Measurements from ENCODE around the gene PPL. TPM values are rescaled to one million over a fixed set of nuclear protein-coding genes. Genes with fewer than 3 reads are reported as not detected.
"Not testable (repeated sequence)": the region's sequence is repeated elsewhere in the genome, so short reads cannot be mapped to it uniquely, and the experiment has no call there.

PPL gene
- total RNA-seq, 2 donors from 2014 or later = not detected

GRCh38 chr16:4935241-4935855 lies 1.6 kb downstream of the PPL start:
- DNase-seq (no peak), ATAC-seq (no peak)
- Mint-ChIP-seq H3K4me1 (peaks cover 9% of the 10 kb centered on the region), H3K36me3 (ENCODE audit: low read depth) (no peaks in the 10 kb centered on the region), H3K27ac (no peak overlapping the region), H3K4me3 (peak overlapping the region; percentile 71), H3K27me3 (peaks cover 57% of the 10 kb centered on the region)
- H3K9me3 ChIP-seq (ENCODE audit: control insufficient read depth, low read length, poor library complexity, severe bottlenecking) = no peaks in the 10 kb centered on the region

- ATAC-seq (no peak), DNase-seq (no peak)
- Mint-ChIP-seq H3K27ac (no peak overlapping the region), H3K4me1 (peaks cover 9% of the 10 kb centered on the region), H3K27me3 (peaks cover 59% of the 10 kb centered on the region), H3K4me3 (no peak overlapping the region), H3K36me3 (ENCODE audit: low read depth) (no peaks in the 10 kb centered on the region)
- H3K9me3 ChIP-seq (ENCODE audit: control insufficient read depth, low read length, poor library complexity, severe bottlenecking) = no peaks in the 10 kb centered on the region
These were observed 2.4 kb downstream of the PPL start for GRCh38 chr16:4934591-4934990.

- H3K4me1 Mint-ChIP-seq = peaks cover 9% of the 10 kb centered on the region
These were observed 3.0 kb downstream of the PPL start for GRCh38 chr16:4933871-4934395.

GRCh38 chr16:4933433-4933832 lies 3.5 kb downstream of the PPL start:
- Mint-ChIP-seq H3K27ac (no peak overlapping the region), H3K27me3 (peaks cover 54% of the 10 kb centered on the region), H3K36me3 (ENCODE audit: low read depth) (peaks cover 2% of the 10 kb centered on the region), H3K4me1 (peaks cover 9% of the 10 kb centered on the region), H3K4me3 (no peak overlapping the region)
- ATAC-seq (no peak), DNase-seq (no peak)
- no peaks in the 10 kb centered on the region for H3K9me3 ChIP-seq (ENCODE audit: control insufficient read depth, low read length, poor library complexity, severe bottlenecking)

More at GRCh38 chr16:4933871-4934395, 3.0 kb downstream of the PPL start:
- ATAC-seq (no peak), DNase-seq (no peak)
- H3K27ac Mint-ChIP-seq = no peak overlapping the region
- peaks cover 59% of the 10 kb centered on the region for H3K27me3 Mint-ChIP-seq
- peaks cover 2% of the 10 kb centered on the region for H3K36me3 Mint-ChIP-seq (ENCODE audit: low read depth)
- no peaks in the 10 kb centered on the region for H3K9me3 ChIP-seq (ENCODE audit: control insufficient read depth, low read length, poor library complexity, severe bottlenecking)
- no peak overlapping the region for H3K4me3 Mint-ChIP-seq

- DNase-seq = no peak
- ATAC-seq = no peak
- Mint-ChIP-seq H3K27me3 (peaks cover 39% of the 10 kb centered on the region), H3K4me3 (no peak overlapping the region), H3K27ac (no peak overlapping the region), H3K4me1 (peaks cover under 1% of the 10 kb centered on the region), H3K36me3 (ENCODE audit: low read depth) (peaks cover 2% of the 10 kb centered on the region)
- no peaks in the 10 kb centered on the region for H3K9me3 ChIP-seq (ENCODE audit: control insufficient read depth, low read length, poor library complexity, severe bottlenecking)
These were observed 5.6 kb downstream of the PPL start for GRCh38 chr16:4931381-4931780.

GRCh38 chr16:4929619-4930018 lies 7.3 kb downstream of the PPL start:
- H3K27ac Mint-ChIP-seq; H3K9me3 ChIP-seq (ENCODE audit: control insufficient read depth, low read length, poor library complexity, severe bottlenecking); H3K36me3 Mint-ChIP-seq (ENCODE audit: low read depth); H3K4me1 Mint-ChIP-seq; H3K4me3 Mint-ChIP-seq; ATAC-seq; DNase-seq: not testable (repeated sequence)
- peaks cover 31% of the 10 kb centered on the region for H3K27me3 Mint-ChIP-seq

GRCh38 chr16:4928227-4928626 lies 8.7 kb downstream of the PPL start:
- H3K4me1 Mint-ChIP-seq = no peaks in the 10 kb centered on the region
- peaks cover 2% of the 10 kb centered on the region for H3K36me3 Mint-ChIP-seq (ENCODE audit: low read depth)
- no peak for ATAC-seq
- no peak overlapping the region for H3K27ac Mint-ChIP-seq
- peaks cover 24% of the 10 kb centered on the region for H3K27me3 Mint-ChIP-seq
- no peak for DNase-seq
- H3K4me3 Mint-ChIP-seq = no peak overlapping the region
- no peaks in the 10 kb centered on the region for H3K9me3 ChIP-seq (ENCODE audit: control insufficient read depth, low read length, poor library complexity, severe bottlenecking)

GRCh38 chr16:4927661-4928060 lies 9.3 kb downstream of the PPL start:
- DNase-seq (no peak), ATAC-seq (no peak)
- Mint-ChIP-seq H3K27ac (no peak overlapping the region), H3K4me3 (no peak overlapping the region), H3K4me1 (peaks cover 2% of the 10 kb centered on the region), H3K36me3 (ENCODE audit: low read depth) (peaks cover 2% of the 10 kb centered on the region), H3K27me3 (peaks cover 29% of the 10 kb centered on the region)
- H3K9me3 ChIP-seq (ENCODE audit: control insufficient read depth, low read length, poor library complexity, severe bottlenecking) = no peaks in the 10 kb centered on the region

- no peaks in the 10 kb centered on the region for H3K9me3 ChIP-seq (ENCODE audit: control insufficient read depth, low read length, poor library complexity, severe bottlenecking)
- Mint-ChIP-seq H3K27me3 (peaks cover 37% of the 10 kb centered on the region), H3K4me3 (no peak overlapping the region), H3K27ac (no peak overlapping the region), H3K36me3 (ENCODE audit: low read depth) (peaks cover 2% of the 10 kb centered on the region), H3K4me1 (peaks cover 2% of the 10 kb centered on the region)
- DNase-seq (no peak), ATAC-seq (no peak)
These were observed 10.0 kb downstream of the PPL start for GRCh38 chr16:4926928-4927327.

- H3K27me3 Mint-ChIP-seq = peaks cover 33% of the 10 kb centered on the region
- no peak for DNase-seq
- no peak overlapping the region for H3K27ac Mint-ChIP-seq
- peaks cover 2% of the 10 kb centered on the region for H3K4me1 Mint-ChIP-seq
- peaks cover 2% of the 10 kb centered on the region for H3K36me3 Mint-ChIP-seq (ENCODE audit: low read depth)
- ATAC-seq = no peak
- H3K9me3 ChIP-seq (ENCODE audit: control insufficient read depth, low read length, poor library complexity, severe bottlenecking) = no peaks in the 10 kb centered on the region
- H3K4me3 Mint-ChIP-seq = no peak overlapping the region
These were observed 11.2 kb downstream of the PPL start for GRCh38 chr16:4925791-4926190.

GRCh38 chr16:4925293-4925607 lies 11.7 kb downstream of the PPL start:
- Mint-ChIP-seq H3K27ac (no peak overlapping the region), H3K4me3 (no peak overlapping the region), H3K36me3 (ENCODE audit: low read depth) (peaks cover 2% of the 10 kb centered on the region), H3K27me3 (peaks cover 27% of the 10 kb centered on the region), H3K4me1 (peaks cover 2% of the 10 kb centered on the region)
- DNase-seq (no peak), ATAC-seq (no peak)
- no peaks in the 10 kb centered on the region for H3K9me3 ChIP-seq (ENCODE audit: control insufficient read depth, low read length, poor library complexity, severe bottlenecking)

- H3K36me3 Mint-ChIP-seq (ENCODE audit: low read depth) = peaks cover 2% of the 10 kb centered on the region
- H3K9me3 ChIP-seq (ENCODE audit: control insufficient read depth, low read length, poor library complexity, severe bottlenecking) = no peaks in the 10 kb centered on the region
- no peak for ATAC-seq
- H3K27ac Mint-ChIP-seq = no peak overlapping the region
- DNase-seq = no peak
- H3K27me3 Mint-ChIP-seq = peaks cover 26% of the 10 kb centered on the region
- H3K4me1 Mint-ChIP-seq = peaks cover 2% of the 10 kb centered on the region
- no peak overlapping the region for H3K4me3 Mint-ChIP-seq
These were observed 12.2 kb downstream of the PPL start for GRCh38 chr16:4924593-4925292.

GRCh38 chr16:4923853-4924252 lies 13.1 kb downstream of the PPL start:
- Mint-ChIP-seq H3K27ac (no peak overlapping the region), H3K36me3 (ENCODE audit: low read depth) (no peaks in the 10 kb centered on the region), H3K27me3 (peaks cover 26% of the 10 kb centered on the region), H3K4me1 (peaks cover 2% of the 10 kb centered on the region), H3K4me3 (no peak overlapping the region)
- H3K9me3 ChIP-seq (ENCODE audit: control insufficient read depth, low read length, poor library complexity, severe bottlenecking) = no peaks in the 10 kb centered on the region
- no peak for ATAC-seq
- no peak for DNase-seq

All from T-helper 17 cell (primary cell).